RWPE2 (cell line): Measurements from ENCODE around the gene C20orf202.
"Not testable (repeated sequence)": the region's sequence is repeated elsewhere in the genome, so short reads cannot be mapped to it uniquely, and the experiment has no call there.

Experiments used
- ATAC-seq: fragments of 200-7000 bp; cut with Tn5 transposase; 3 replicates; pipeline ENCODE4 v1.9.1; 2021; ENCODE audit warnings: low read depth
- DNase-seq: peaks from one replicate; pipeline ENCODE4 v3.0.0-alpha.2; 2020; ENCODE audit warnings: low spot score
- H3K27ac ChIP-seq: fragments of 450-650 bp; 2 replicates; pipeline ENCODE4 v1.5.1; 2017; ENCODE audit warnings: mild to moderate bottlenecking; ENCODE audit not compliant: poor library complexity, severe bottlenecking
- H3K27me3 ChIP-seq: fragments of 250-450 bp; sonication (Bioruptor Pico); 2 replicates; pipeline ENCODE4 v1.5.1; 2021; ENCODE audit warnings: mild to moderate bottlenecking, moderate library complexity; ENCODE audit not compliant: insufficient read depth, poor library complexity, severe bottlenecking
- H3K36me3 ChIP-seq: fragments of 250-450 bp; sonication (Bioruptor Pico); 2 replicates; pipeline ENCODE4 v1.5.1; 2020; ENCODE audit warnings: low read depth, mild to moderate bottlenecking, moderate library complexity
- H3K4me1 ChIP-seq: fragments of 250-450 bp; sonication (Bioruptor Pico); 2 replicates; pipeline ENCODE4 v1.5.1; 2021; ENCODE audit warnings: mild to moderate bottlenecking, moderate library complexity; ENCODE audit not compliant: insufficient read depth, poor library complexity, severe bottlenecking
- H3K4me3 ChIP-seq: fragments of 250-450 bp; sonication (Bioruptor Pico); 2 replicates; pipeline ENCODE4 v1.5.1; 2021; ENCODE audit warnings: mild to moderate bottlenecking, moderate library complexity; ENCODE audit not compliant: severe bottlenecking
- H3K9me3 ChIP-seq: fragments of 250-450 bp; sonication (Bioruptor Pico); 2 replicates; pipeline ENCODE4 v1.5.1; 2021; ENCODE audit warnings: mild to moderate bottlenecking, moderate library complexity; ENCODE audit not compliant: severe bottlenecking
- CTCF ChIP-seq: fragments of 450-650 bp; IDR thresholded peaks from one replicate; pipeline ENCODE4 v1.5.1; 2017; ENCODE audit warnings: mild to moderate bottlenecking, moderate library complexity; ENCODE audit not compliant: poor library complexity, severe bottlenecking

Gene C20orf202

DNA sequence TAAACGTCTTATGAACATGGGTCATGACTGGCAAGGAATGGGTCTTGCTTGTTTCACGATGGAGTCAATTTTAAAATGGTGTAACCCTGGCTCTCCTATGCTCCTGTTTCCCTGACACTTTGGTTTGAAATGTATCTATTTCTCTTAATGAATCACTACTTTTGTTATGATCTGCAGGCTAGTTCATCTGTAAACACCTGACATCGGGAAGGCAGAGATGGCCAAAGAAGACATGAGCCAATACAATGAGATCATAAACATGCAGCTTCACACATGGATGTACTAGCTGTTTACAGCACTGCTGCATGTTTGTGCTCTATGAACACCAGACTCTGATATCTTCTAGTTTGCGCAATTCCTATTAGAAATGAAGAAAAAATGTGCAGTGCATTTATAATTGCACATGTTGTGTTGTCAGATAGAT lies 11.6 kb downstream of the C20orf202 start:
- no peak for ATAC-seq
- Histone ChIP-seq H3K36me3 (no peaks in the 10 kb centered on the region), H3K27me3 (peaks cover 23% of the 10 kb centered on the region), H3K9me3 (no peaks in the 10 kb centered on the region), H3K27ac (no peak overlapping the region), H3K4me1 (no peaks in the 10 kb centered on the region), H3K4me3 (no peak overlapping the region)
- DNase-seq: no peak
- no peak for TF ChIP-seq CTCF

GRCh38 chr20:1215386-1216170 lies 12.3 kb downstream of the C20orf202 start:
- no peaks in the 10 kb centered on the region for H3K4me1 ChIP-seq
- H3K36me3 ChIP-seq: no peaks in the 10 kb centered on the region
- H3K4me3 ChIP-seq: no peak overlapping the region
- peaks cover 29% of the 10 kb centered on the region for H3K27me3 ChIP-seq
- TF ChIP-seq CTCF: no peak
- no peak overlapping the region for H3K27ac ChIP-seq
- H3K9me3 ChIP-seq: no peaks in the 10 kb centered on the region
- ATAC-seq (no peak), DNase-seq (no peak)

GRCh38 chr20:1216527-1217427 lies 13.5 kb downstream of the C20orf202 start:
- peaks cover 30% of the 10 kb centered on the region for H3K27me3 ChIP-seq
- not testable (repeated sequence) for ATAC-seq

DNA sequence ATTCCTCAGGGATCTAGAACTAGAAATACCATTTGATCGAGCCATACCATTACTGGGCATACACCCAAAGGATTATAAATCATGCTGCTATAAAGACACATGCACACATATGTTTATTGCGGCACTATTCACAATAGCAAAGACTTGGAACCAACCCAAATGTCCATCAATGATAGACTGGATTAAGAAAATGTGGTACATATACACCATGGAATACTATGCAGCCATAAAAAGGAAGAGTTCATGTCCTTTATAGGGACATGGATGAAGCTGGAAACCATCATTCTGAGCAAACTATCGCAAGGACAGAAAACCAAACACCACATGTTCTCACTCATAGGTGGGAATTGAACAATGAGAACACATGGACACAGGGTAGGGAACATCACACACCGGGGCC lies 19.5 kb downstream of the C20orf202 start:
- not testable (repeated sequence) for ATAC-seq, DNase-seq, H3K4me1 ChIP-seq, H3K36me3 ChIP-seq, H3K27ac ChIP-seq, H3K4me3 ChIP-seq, H3K9me3 ChIP-seq
- H3K27me3 ChIP-seq: peaks cover 28% of the 10 kb centered on the region

More at GRCh38 chr20:1216527-1217427, 13.5 kb downstream of the C20orf202 start:
- H3K27ac ChIP-seq, H3K4me1 ChIP-seq, H3K4me3 ChIP-seq, H3K36me3 ChIP-seq, DNase-seq, H3K9me3 ChIP-seq: not testable (repeated sequence)

DNA sequence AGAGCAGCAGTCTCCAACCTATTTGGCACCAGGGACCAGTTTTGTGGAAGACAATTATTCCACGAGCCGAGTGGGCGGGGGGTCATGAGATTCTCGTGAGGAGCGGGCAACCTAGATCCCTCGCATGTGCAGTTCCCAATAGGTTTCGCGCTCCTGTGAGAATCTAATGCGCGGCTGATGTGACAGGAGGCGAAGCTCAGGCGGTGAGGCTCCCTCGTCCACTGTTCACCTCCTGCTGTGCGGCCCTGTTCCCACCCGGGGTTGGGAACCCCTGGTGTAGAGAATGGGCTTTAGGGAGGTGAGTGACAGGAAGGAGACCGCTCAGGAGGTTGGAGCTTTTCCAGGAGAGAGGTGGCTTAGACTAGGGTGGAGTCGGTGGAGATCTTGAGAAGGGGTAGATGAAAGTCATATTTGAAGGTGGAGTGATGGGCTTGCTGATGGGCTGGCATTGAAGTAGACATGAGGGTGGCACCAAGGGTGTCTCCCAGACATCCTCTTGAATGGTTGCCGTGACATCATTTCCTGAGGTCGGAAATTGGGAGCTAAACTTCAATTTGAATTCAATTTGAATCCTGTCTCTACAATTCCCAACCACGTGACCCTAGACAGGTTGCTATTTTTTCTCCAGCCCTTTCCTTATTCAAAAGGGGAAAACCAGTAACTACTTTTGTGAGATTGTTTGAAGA lies 21.1 kb downstream of the C20orf202 start:
- H3K9me3 ChIP-seq: no peaks in the 10 kb centered on the region
- peaks cover 38% of the 10 kb centered on the region for H3K27me3 ChIP-seq
- H3K4me3 ChIP-seq: no peak overlapping the region
- no peak overlapping the region for H3K27ac ChIP-seq
- TF ChIP-seq CTCF: no peak
- DNase-seq (no peak), ATAC-seq (no peak)
- no peaks in the 10 kb centered on the region for H3K4me1 ChIP-seq
- no peaks in the 10 kb centered on the region for H3K36me3 ChIP-seq
